ENCODE results near the gene GCG. TPM values are rescaled to one million over a fixed set of nuclear protein-coding genes. Genes with fewer than 3 reads are reported as not detected.

GCG gene
- total and polyA plus RNA-seq, 7 donors: 9.0 to 26.6 (median 10.6) TPM; not detected in 4

DNA sequence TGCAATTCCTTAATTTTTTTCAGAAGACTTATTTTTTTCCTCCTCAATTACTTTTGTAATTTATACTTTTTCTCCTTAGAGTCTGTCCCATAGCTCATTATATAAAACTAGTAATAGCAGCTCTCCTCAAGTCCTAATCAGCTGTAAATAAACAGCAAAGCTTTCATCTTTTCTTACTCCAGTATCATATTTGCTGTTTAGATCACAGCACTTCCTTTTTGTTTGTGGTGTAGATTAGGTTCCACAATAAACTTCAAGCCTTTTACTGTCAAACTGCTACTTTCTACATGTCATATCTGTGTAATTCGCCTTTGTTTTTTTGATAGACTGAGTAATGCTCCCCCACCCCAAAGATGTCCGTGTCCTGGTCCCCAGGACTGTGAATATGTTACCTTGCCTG is 25.5 kb downstream of the GCG start:
- H3K27ac ChIP-seq: no peak overlapping the region
- TF ChIP-seq, protein P1, sequence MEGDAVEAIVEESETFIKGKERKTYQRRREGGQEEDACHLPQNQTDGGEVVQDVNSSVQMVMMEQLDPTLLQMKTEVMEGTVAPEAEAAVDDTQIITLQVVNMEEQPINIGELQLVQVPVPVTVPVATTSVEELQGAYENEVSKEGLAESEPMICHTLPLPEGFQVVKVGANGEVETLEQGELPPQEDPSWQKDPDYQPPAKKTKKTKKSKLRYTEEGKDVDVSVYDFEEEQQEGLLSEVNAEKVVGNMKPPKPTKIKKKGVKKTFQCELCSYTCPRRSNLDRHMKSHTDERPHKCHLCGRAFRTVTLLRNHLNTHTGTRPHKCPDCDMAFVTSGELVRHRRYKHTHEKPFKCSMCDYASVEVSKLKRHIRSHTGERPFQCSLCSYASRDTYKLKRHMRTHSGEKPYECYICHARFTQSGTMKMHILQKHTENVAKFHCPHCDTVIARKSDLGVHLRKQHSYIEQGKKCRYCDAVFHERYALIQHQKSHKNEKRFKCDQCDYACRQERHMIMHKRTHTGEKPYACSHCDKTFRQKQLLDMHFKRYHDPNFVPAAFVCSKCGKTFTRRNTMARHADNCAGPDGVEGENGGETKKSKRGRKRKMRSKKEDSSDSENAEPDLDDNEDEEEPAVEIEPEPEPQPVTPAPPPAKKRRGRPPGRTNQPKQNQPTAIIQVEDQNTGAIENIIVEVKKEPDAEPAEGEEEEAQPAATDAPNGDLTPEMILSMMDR (IDR thresholded peaks at IDR 0.05): no peak
- TF ChIP-seq POLR2A (IDR thresholded peaks at IDR 0.05) (no peak), POLR2AphosphoS5 (IDR thresholded peaks at IDR 0.05) (no peak), EP300 (IDR thresholded peaks at IDR 0.05) (no peak)
- H3K36me3 ChIP-seq: no peaks in the 10 kb centered on the region
- intact Hi-C loops (cut with DNase I): no loop called here
- 68 to 86% methylated on average over 2 of the region's 2 CpGs for WGBS, 2 donors
- no peak overlapping the region for H3K4me3 ChIP-seq
- peaks cover 0 to 15% (median 5%) of the 10 kb centered on the region in 4 donors for H3K4me1 ChIP-seq
- H3K9me3 ChIP-seq: peaks cover 0 to 3% (median 0%) of the 10 kb centered on the region in 4 donors
- no peaks in the 10 kb centered on the region for H3K27me3 ChIP-seq
- no peak for DNase-seq

DNA sequence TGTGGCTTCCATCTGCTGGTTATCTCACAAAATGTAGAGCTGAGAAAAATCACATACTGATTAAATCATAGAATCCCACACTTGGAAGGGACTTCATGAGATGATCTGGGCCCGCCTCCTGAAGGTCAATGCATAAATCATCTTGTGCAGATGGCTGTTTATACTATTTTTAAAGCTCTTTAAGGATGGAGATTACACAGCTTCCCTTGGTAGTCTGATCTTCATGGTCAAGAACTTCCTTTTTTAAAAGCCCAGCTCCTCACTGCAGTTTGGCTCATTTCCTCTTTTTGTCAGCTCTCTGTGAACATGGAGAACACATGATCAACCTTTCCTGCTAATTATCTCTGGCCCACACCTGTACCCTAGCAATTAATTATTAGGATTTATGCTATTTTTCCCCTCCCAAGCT is 25.9 kb downstream of the GCG start:
- WGBS, 2 donors: 48 to 69% methylated on average over 1 of the region's 1 CpG
- Histone ChIP-seq H3K4me3 (no peak overlapping the region), H3K4me1 (peaks cover 0 to 15% (median 5%) of the 10 kb centered on the region in 4 donors), H3K27ac (no peak overlapping the region), H3K27me3 (no peaks in the 10 kb centered on the region), H3K36me3 (no peaks in the 10 kb centered on the region), H3K9me3 (peaks cover 0 to 3% (median 0%) of the 10 kb centered on the region in 4 donors)
- intact Hi-C loops (cut with DNase I): no loop called here
- DNase-seq: no peak
- TF ChIP-seq, protein P1 (IDR thresholded peaks at IDR 0.05): no peak
- no peak for TF ChIP-seq POLR2A (IDR thresholded peaks at IDR 0.05)

DNA sequence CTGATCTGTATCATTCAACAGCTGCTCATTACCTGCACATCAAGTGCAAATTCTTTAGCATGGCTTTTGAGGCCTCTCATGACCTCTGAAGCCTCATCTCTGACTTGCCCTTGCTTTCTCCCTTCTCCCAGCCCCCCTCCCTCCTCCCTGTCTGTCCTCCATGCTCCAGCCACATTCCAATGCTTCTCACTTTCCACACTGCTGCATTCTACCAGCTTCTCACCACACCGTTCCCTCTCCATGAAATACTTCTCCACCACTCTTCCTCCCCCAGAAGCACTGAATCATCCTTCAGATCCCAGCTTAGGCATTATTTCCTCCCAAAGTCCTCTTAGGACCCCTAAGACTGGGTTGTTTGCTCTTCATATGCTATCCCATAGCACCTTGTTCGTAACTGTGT is 26.9 kb downstream of the GCG start:
- Histone ChIP-seq H3K36me3 (no peaks in the 10 kb centered on the region), H3K27ac (no peak overlapping the region), H3K9me3 (no peaks in the 10 kb centered on the region), H3K27me3 (no peaks in the 10 kb centered on the region), H3K4me3 (no peak overlapping the region), H3K4me1 (peaks cover 0 to 15% (median 5%) of the 10 kb centered on the region in 4 donors)
- intact Hi-C loops (cut with DNase I): no loop called here
- 87 to 89% methylated on average over 2 of the region's 2 CpGs for WGBS, 2 donors
- no peak for DNase-seq
- TF ChIP-seq POLR2A (IDR thresholded peaks at IDR 0.05) (no peak), POLR2AphosphoS5 (IDR thresholded peaks at IDR 0.05) (no peak), EP300 (IDR thresholded peaks at IDR 0.05) (no peak)
- TF ChIP-seq, protein P1 (IDR thresholded peaks at IDR 0.05): no peak

DNA sequence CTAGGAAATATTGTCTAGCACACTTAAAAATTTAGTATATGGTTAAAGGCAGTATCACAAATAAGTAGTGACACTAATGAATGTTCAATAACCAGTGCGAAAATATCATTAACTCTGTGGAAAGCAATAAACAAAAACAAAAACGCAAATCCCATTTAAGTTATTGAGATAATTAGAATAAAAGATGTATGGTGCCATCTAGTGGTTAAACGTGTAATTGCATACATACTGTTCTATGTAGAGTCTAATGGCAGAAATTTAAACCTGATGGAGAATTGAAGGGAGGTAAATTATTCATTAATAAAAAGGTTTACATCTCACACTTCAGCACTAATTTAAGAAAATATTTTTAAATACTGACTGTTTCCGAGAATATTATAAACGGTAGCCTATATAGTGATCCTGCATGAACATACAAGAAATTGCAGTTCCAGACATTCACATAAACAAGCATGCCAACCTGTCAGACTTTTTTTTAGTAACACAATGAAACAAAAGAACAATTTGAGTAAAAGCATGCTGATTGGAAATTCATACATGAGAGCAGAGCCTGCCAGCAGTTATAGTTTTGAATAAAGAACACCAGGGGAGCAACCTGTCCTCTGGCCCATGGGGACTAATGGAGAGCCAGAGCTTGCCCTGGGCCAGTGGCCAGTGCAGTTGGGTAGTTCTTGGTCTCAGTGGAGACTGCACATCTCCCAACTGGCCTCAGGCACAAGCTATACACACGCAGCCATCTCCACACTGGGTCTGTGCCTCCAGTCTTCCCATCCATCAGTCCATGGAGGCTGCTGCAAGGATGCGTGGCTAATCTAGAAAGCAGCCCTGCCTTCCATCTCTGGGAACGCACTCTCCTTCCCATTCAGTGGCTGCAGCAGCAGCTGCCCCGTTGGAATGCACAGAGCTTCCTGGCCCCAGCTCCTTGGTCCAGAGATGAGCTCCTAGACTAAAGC is 28.0 kb downstream of the GCG start:
- intact Hi-C loops (cut with DNase I): loop anchor here (1.0 to 5.0 kb wide), 2 partner anchors 52 to 116 kb away; partner anchors contain the start of gene DPP4
- H3K4me1 ChIP-seq: peaks cover 0 to 15% (median 5%) of the 10 kb centered on the region in 4 donors
- H3K27me3 ChIP-seq: no peaks in the 10 kb centered on the region
- DNase-seq: no peak
- no peak overlapping the region for H3K27ac ChIP-seq
- H3K9me3 ChIP-seq: no peaks in the 10 kb centered on the region
- H3K36me3 ChIP-seq: no peaks in the 10 kb centered on the region
- no peak overlapping the region for H3K4me3 ChIP-seq
- TF ChIP-seq EP300 (IDR thresholded peaks at IDR 0.05): no peak
- TF ChIP-seq POLR2AphosphoS5 (IDR thresholded peaks at IDR 0.05): no peak
- no peak for TF ChIP-seq POLR2A (IDR thresholded peaks at IDR 0.05)
- TF ChIP-seq, protein P1 (IDR thresholded peaks at IDR 0.05): peak; percentile 20 to 79 (median 64)
- 35 to 43% methylated on average over 9 of the region's 9 CpGs for WGBS, 2 donors

Measured in sigmoid colon (tissue), 7 donors.